ENCODE results near the gene HPS1.

Gene HPS1

GRCh38 chr10:98463976-98464754, 17.4 kb upstream of the HPS1 start:
- no peak for DNase-seq (ENCODE audit: low read depth in 2 of 2)

- no peak for DNase-seq (ENCODE audit: low read depth in 2 of 2)
Measured at GRCh38 chr10:98463016-98463415, 16.3 kb upstream of the HPS1 start.

GRCh38 chr10:98461500-98461842, 14.7 kb upstream of the HPS1 start:
- no peak for DNase-seq (ENCODE audit: low read depth in 2 of 2)

GRCh38 chr10:98460837-98461499, 14.2 kb upstream of the HPS1 start:
- no peak for DNase-seq (ENCODE audit: low read depth in 2 of 2)

- no peak for DNase-seq (ENCODE audit: low read depth in 2 of 2)
Measured at GRCh38 chr10:98458809-98459784, 12.4 kb upstream of the HPS1 start.

- no peak for DNase-seq (ENCODE audit: low read depth in 2 of 2)
Measured at GRCh38 chr10:98457721-98458120, 11.0 kb upstream of the HPS1 start.

GRCh38 chr10:98456686-98457482, 10.1 kb upstream of the HPS1 start:
- no peak for DNase-seq (ENCODE audit: low read depth in 2 of 2)

- DNase-seq (ENCODE audit: low read depth in 2 of 2): no peak
Measured at GRCh38 chr10:98456043-98456570, 9.4 kb upstream of the HPS1 start.

- no peak for DNase-seq (ENCODE audit: low read depth in 2 of 2)
Measured at GRCh38 chr10:98453729-98454128, 7.0 kb upstream of the HPS1 start.

GRCh38 chr10:98450618-98451017, 3.9 kb upstream of the HPS1 start:
- no peak for DNase-seq (ENCODE audit: low read depth in 2 of 2)

- DNase-seq (ENCODE audit: low read depth in 2 of 2): no peak
Measured at GRCh38 chr10:98449287-98449686, 2.6 kb upstream of the HPS1 start.

GRCh38 chr10:98446151-98446660, 529 bp downstream of the HPS1 start:
- DNase-seq (ENCODE audit: low read depth in 2 of 2): peak in 1 of 2 donors; percentile 15

GRCh38 chr10:98445200-98445812, 1.4 kb downstream of the HPS1 start:
- DNase-seq (ENCODE audit: low read depth in 2 of 2): no peak

GRCh38 chr10:98444314-98445006, 2.3 kb downstream of the HPS1 start:
- no peak for DNase-seq (ENCODE audit: low read depth in 2 of 2)

- DNase-seq (ENCODE audit: low read depth in 2 of 2): no peak
Measured at GRCh38 chr10:98438715-98439114, 8.0 kb downstream of the HPS1 start.

- no peak for DNase-seq (ENCODE audit: low read depth in 2 of 2)
Measured at GRCh38 chr10:98436704-98437103, 10.0 kb downstream of the HPS1 start.

GRCh38 chr10:98435178-98435577, 11.6 kb downstream of the HPS1 start:
- DNase-seq (ENCODE audit: low read depth in 2 of 2): no peak

GRCh38 chr10:98433881-98434732, 12.6 kb downstream of the HPS1 start:
- no peak for DNase-seq (ENCODE audit: low read depth in 2 of 2)

GRCh38 chr10:98433371-98433770, 13.4 kb downstream of the HPS1 start:
- DNase-seq (ENCODE audit: low read depth in 2 of 2): no peak

Data from stimulated activated CD8-positive, alpha-beta memory T cell treated with anti-CD3 and anti-CD28 coated beads, Interleukin-15, amount 100 ng/mL, for 4 hours (primary cell).